ENCODE results near the gene OR2V2.

DNA sequence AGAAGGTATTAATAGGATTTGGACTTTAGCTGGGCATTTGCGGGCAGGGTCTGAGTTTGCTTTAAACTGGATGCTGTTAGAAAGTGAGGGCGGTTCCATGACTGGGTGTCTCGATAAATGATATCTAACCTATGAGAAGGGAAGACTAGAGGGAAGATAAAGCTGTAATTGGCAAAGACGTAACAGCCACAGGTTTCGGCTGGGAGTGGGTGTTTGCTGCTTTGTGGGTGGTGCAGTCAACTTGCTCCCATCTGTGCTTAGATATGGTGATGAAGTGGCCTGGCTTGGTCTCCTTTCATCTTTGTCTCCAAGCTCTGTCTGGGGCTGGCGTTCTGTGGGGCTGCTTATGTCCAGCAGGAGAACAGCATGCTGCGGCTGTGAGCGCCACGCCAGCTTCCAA, 39.7 kb upstream of the OR2V2 start:
- TF ChIP-seq CTCF (IDR thresholded peaks at IDR 0.05) (no peak), POLR2A (IDR thresholded peaks at IDR 0.05) (no peak)
